GM23338 (cell line): Measurements from ENCODE around the gene UNC5C. TPM values are rescaled to one million over a fixed set of nuclear protein-coding genes. Genes with fewer than 3 reads are reported as not detected.

Source experiments
- ATAC-seq: fragments of 200-7000 bp; cut with Tn5 transposase; 3 replicates; pipeline ENCODE4 v1.9.1; 2020
- DNase-seq: peaks from one replicate; pipeline ENCODE4 v3.0.0-alpha.2; 2015; ENCODE audit warnings: low spot score
- H2AFZ ChIP-seq: fragments of 200-600 bp; sonication (generic); 2 replicates; pipeline ENCODE4 v1.8.0; 2016; ENCODE audit warnings: antibody characterized with exemption, mild to moderate bottlenecking, moderate library complexity
- H3F3A ChIP-seq: fragments of 200-600 bp; sonication (generic); replicated peaks from 2 replicates; pipeline ENCODE4 v1.8.0; 2017; ENCODE audit warnings: antibody characterized with exemption, mixed run types, low read depth
- H3K27ac ChIP-seq: fragments of 200-600 bp; sonication (generic); 2 replicates; pipeline ENCODE4 v1.6.1; 2016; ENCODE audit warnings: low read depth
- H3K27me3 ChIP-seq: fragments of 200-600 bp; sonication (generic); 2 replicates; pipeline ENCODE4 v1.8.0; 2016; ENCODE audit warnings: mild to moderate bottlenecking, mixed run types, moderate library complexity; ENCODE audit not compliant: insufficient read depth
- H3K36me3 ChIP-seq: fragments of 200-600 bp; sonication (generic); 2 replicates; pipeline ENCODE4 v1.8.0; 2016; ENCODE audit warnings: mild to moderate bottlenecking; ENCODE audit not compliant: insufficient read depth
- H3K4me1 ChIP-seq: fragments of 200-600 bp; sonication (generic); 2 replicates; pipeline ENCODE4 v1.8.0; 2016; ENCODE audit warnings: mild to moderate bottlenecking, moderate library complexity; ENCODE audit not compliant: insufficient read depth
- H3K4me2 ChIP-seq: fragments of 200-600 bp; sonication (generic); 2 replicates; pipeline ENCODE4 v1.7.1; 2017; ENCODE audit warnings: mixed run types
- H3K4me3 ChIP-seq: fragments of 200-600 bp; sonication (generic); 2 replicates; pipeline ENCODE4 v1.6.1; 2016; ENCODE audit warnings: mixed run types
- H3K79me2 ChIP-seq: fragments of 200-600 bp; sonication (generic); replicated peaks from 2 replicates; pipeline ENCODE4 v1.8.0; 2017; ENCODE audit warnings: mild to moderate bottlenecking; ENCODE audit not compliant: insufficient read depth
- H3K9me2 ChIP-seq: fragments of 200-600 bp; sonication (generic); 2 replicates; pipeline ENCODE4 v1.8.0; 2017; ENCODE audit not compliant: insufficient read depth
- H4K20me1 ChIP-seq: fragments of 200-600 bp; sonication (generic); replicated peaks from 2 replicates; pipeline ENCODE4 v1.8.0; 2017; ENCODE audit warnings: mild to moderate bottlenecking; ENCODE audit not compliant: insufficient read depth
- H3K27ac Mint-ChIP-seq: 2 replicates; pipeline ENCODE4 v1.8.0; 2020; ENCODE audit warnings: inconsistent platforms, mild to moderate bottlenecking, moderate library complexity, mixed read lengths
- H3K27me3 Mint-ChIP-seq: 3 replicates; pipeline ENCODE4 v1.8.0; 2022; ENCODE audit warnings: low read depth, mild to moderate bottlenecking, moderate library complexity, mixed read lengths, inconsistent platforms; ENCODE audit not compliant: insufficient read depth, poor library complexity
- H3K36me3 Mint-ChIP-seq: 3 replicates; pipeline ENCODE4 v1.8.0; 2021; ENCODE audit warnings: low read depth, mild to moderate bottlenecking, inconsistent platforms, moderate library complexity, mixed read lengths
- H3K4me1 Mint-ChIP-seq: 3 replicates; pipeline ENCODE4 v1.8.0; 2020; ENCODE audit warnings: mild to moderate bottlenecking, inconsistent platforms, mixed read lengths
- H3K4me3 Mint-ChIP-seq: 3 replicates; pipeline ENCODE4 v1.8.0; 2021; ENCODE audit warnings: moderate library complexity, mild to moderate bottlenecking, inconsistent platforms, mixed read lengths
- H3K9me3 Mint-ChIP-seq: 3 replicates; pipeline ENCODE4 v1.8.0; 2020; ENCODE audit warnings: moderate library complexity, mild to moderate bottlenecking, inconsistent platforms, mixed read lengths
- CREB1 ChIP-seq: fragments of 250-450 bp; sonication (Bioruptor Pico); IDR thresholded peaks from 2 replicates; pipeline ENCODE4 v1.5.0; 2020; ENCODE audit warnings: low read depth, mild to moderate bottlenecking, moderate library complexity
- ETS1 ChIP-seq: IDR thresholded peaks from 2 replicates; pipeline ENCODE4 v1.6.1; 2016; ENCODE audit warnings: antibody characterized with exemption
- EZH2 ChIP-seq: fragments of 200-600 bp; sonication (generic); IDR thresholded peaks from one replicate; pipeline ENCODE4 v1.8.0; 2017; ENCODE audit warnings: antibody characterized with exemption, mild to moderate bottlenecking, low read depth; ENCODE audit not compliant: unreplicated experiment
- EZH2phosphoT487 ChIP-seq: fragments of 200-600 bp; sonication (generic); IDR thresholded peaks from one replicate; pipeline ENCODE4 v1.8.1; 2018; ENCODE audit warnings: antibody characterized with exemption; ENCODE audit not compliant: unreplicated experiment
- NANOG ChIP-seq: IDR thresholded peaks from 2 replicates; pipeline ENCODE4 v1.6.1; 2016; ENCODE audit warnings: antibody characterized with exemption, borderline replicate concordance
- POLR2AphosphoS5 ChIP-seq: IDR thresholded peaks from 2 replicates; pipeline ENCODE4 v1.6.1; 2016; ENCODE audit warnings: antibody characterized with exemption, low read depth
- REST ChIP-seq: IDR thresholded peaks from one replicate; pipeline ENCODE4 v1.6.1; 2018; ENCODE audit warnings: antibody characterized with exemption; ENCODE audit not compliant: unreplicated experiment
- STAT1 ChIP-seq: IDR thresholded peaks from one replicate; pipeline ENCODE4 v1.6.1; 2016; ENCODE audit warnings: antibody characterized with exemption; ENCODE audit not compliant: unreplicated experiment
- ZNF114 ChIP-seq: fragments of 250-450 bp; sonication (Bioruptor Pico); IDR thresholded peaks from 2 replicates; pipeline ENCODE4 v1.5.0; 2020; ENCODE audit warnings: mild to moderate bottlenecking, moderate library complexity
- ZNF331 ChIP-seq: fragments of 250-450 bp; sonication (Bioruptor Pico); IDR thresholded peaks from 2 replicates; pipeline ENCODE4 v1.5.0; 2020; ENCODE audit warnings: low read depth, mild to moderate bottlenecking, moderate library complexity
- polyA plus RNA-seq: library from polyadenylated mRNA; unstranded; fragments of >200 nt; fragmentation: Nextera tagmentation; extraction: Ambion mirVana; gene quantifications from 2 replicates; pipeline ENCODE4 v1.2.1, GENCODE V29; 2016
- total RNA-seq: library from RNA; depleted of rRNA; stranded (reverse); fragments of >200 nt; shearing (Covaris generic); gene quantifications from 2 replicates; pipeline ENCODE4 v1.2.3, GENCODE V29; 2014
- TF ChIP-seq, protein P1 (sequence below): fragments of 250-450 bp; sonication (Bioruptor Pico); IDR thresholded peaks from 2 replicates; pipeline ENCODE4 v1.5.0; 2020; ENCODE audit warnings: mild to moderate bottlenecking, moderate library complexity
- TF ChIP-seq, protein P2 (sequence below), 2 experiments: fragments of 200-600 bp in 1 of 2; sonication (generic) in 1 of 2; conservative IDR thresholded peaks; 2 replicates each; pipeline versions ENCODE4 v1.5.1 to v1.6.1; 2016 to 2017; ENCODE audit warnings: antibody characterized with exemption in 2 of 2, low read depth in 2 of 2, mild to moderate bottlenecking in 2 of 2, moderate library complexity in 1 of 2

The UNC5C gene
- total and polyA plus RNA-seq, 2 experiments from 2014 or later = 0.08 to 0.21 TPM

GRCh38 chr4:95398217-95398616 is 150.6 kb downstream of the UNC5C start:
- H3F3A ChIP-seq = no peaks in the 10 kb centered on the region
- Mint-ChIP-seq H3K4me3 (no peak overlapping the region), H3K27me3 (no peaks in the 10 kb centered on the region), H3K36me3 (no peaks in the 10 kb centered on the region), H3K4me1 (peaks cover 29% of the 10 kb centered on the region), H3K27ac (no peak overlapping the region), H3K9me3 (no peaks in the 10 kb centered on the region)
- no peaks in the 10 kb centered on the region for H3K36me3 ChIP-seq
- peak overlapping the region; percentile 64 for H3K4me2 ChIP-seq
- H3K27me3 ChIP-seq = no peaks in the 10 kb centered on the region
- DNase-seq = no peak
- H3K4me1 ChIP-seq = peaks cover 28% of the 10 kb centered on the region
- H3K27ac ChIP-seq = no peak overlapping the region
- TF ChIP-seq, protein P1, sequence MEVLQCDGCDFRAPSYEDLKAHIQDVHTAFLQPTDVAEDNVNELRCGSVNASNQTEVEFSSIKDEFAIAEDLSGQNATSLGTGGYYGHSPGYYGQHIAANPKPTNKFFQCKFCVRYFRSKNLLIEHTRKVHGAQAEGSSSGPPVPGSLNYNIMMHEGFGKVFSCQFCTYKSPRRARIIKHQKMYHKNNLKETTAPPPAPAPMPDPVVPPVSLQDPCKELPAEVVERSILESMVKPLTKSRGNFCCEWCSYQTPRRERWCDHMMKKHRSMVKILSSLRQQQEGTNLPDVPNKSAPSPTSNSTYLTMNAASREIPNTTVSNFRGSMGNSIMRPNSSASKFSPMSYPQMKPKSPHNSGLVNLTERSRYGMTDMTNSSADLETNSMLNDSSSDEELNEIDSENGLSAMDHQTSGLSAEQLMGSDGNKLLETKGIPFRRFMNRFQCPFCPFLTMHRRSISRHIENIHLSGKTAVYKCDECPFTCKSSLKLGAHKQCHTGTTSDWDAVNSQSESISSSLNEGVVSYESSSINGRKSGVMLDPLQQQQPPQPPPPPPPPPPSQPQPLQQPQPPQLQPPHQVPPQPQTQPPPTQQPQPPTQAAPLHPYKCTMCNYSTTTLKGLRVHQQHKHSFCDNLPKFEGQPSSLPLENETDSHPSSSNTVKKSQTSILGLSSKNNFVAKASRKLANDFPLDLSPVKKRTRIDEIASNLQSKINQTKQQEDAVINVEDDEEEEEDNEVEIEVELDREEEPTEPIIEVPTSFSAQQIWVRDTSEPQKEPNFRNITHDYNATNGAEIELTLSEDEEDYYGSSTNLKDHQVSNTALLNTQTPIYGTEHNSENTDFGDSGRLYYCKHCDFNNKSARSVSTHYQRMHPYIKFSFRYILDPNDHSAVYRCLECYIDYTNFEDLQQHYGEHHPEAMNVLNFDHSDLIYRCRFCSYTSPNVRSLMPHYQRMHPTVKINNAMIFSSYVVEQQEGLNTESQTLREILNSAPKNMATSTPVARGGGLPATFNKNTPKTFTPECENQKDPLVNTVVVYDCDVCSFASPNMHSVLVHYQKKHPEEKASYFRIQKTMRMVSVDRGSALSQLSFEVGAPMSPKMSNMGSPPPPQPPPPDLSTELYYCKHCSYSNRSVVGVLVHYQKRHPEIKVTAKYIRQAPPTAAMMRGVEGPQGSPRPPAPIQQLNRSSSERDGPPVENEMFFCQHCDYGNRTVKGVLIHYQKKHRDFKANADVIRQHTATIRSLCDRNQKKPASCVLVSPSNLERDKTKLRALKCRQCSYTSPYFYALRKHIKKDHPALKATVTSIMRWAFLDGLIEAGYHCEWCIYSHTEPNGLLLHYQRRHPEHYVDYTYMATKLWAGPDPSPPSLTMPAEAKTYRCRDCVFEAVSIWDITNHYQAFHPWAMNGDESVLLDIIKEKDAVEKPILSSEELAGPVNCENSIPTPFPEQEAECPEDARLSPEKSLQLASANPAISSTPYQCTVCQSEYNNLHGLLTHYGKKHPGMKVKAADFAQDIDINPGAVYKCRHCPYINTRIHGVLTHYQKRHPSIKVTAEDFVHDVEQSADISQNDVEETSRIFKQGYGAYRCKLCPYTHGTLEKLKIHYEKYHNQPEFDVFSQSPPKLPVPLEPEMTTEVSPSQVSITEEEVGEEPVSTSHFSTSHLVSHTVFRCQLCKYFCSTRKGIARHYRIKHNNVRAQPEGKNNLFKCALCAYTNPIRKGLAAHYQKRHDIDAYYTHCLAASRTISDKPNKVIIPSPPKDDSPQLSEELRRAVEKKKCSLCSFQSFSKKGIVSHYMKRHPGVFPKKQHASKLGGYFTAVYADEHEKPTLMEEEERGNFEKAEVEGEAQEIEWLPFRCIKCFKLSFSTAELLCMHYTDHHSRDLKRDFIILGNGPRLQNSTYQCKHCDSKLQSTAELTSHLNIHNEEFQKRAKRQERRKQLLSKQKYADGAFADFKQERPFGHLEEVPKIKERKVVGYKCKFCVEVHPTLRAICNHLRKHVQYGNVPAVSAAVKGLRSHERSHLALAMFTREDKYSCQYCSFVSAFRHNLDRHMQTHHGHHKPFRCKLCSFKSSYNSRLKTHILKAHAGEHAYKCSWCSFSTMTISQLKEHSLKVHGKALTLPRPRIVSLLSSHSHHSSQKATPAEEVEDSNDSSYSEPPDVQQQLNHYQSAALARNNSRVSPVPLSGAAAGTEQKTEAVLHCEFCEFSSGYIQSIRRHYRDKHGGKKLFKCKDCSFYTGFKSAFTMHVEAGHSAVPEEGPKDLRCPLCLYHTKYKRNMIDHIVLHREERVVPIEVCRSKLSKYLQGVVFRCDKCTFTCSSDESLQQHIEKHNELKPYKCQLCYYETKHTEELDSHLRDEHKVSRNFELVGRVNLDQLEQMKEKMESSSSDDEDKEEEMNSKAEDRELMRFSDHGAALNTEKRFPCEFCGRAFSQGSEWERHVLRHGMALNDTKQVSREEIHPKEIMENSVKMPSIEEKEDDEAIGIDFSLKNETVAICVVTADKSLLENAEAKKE (CRISPR knock-in tag) = no peak
- TF ChIP-seq EZH2 (no peak), ETS1 (no peak), ZNF331 (CRISPR knock-in tag) (no peak), NANOG (no peak), CREB1 (no peak), EZH2phosphoT487 (no peak), STAT1 (no peak), POLR2AphosphoS5 (no peak), ZNF114 (CRISPR knock-in tag) (no peak), REST (no peak)
- TF ChIP-seq, protein P2, sequence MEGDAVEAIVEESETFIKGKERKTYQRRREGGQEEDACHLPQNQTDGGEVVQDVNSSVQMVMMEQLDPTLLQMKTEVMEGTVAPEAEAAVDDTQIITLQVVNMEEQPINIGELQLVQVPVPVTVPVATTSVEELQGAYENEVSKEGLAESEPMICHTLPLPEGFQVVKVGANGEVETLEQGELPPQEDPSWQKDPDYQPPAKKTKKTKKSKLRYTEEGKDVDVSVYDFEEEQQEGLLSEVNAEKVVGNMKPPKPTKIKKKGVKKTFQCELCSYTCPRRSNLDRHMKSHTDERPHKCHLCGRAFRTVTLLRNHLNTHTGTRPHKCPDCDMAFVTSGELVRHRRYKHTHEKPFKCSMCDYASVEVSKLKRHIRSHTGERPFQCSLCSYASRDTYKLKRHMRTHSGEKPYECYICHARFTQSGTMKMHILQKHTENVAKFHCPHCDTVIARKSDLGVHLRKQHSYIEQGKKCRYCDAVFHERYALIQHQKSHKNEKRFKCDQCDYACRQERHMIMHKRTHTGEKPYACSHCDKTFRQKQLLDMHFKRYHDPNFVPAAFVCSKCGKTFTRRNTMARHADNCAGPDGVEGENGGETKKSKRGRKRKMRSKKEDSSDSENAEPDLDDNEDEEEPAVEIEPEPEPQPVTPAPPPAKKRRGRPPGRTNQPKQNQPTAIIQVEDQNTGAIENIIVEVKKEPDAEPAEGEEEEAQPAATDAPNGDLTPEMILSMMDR (conservative IDR thresholded peaks at IDR 0.05; ENCODE audit: low read depth in 2 of 2) = no peak
- peak overlapping the region; percentile 27; the same call in 1 of the 2 replicates for H3K4me3 ChIP-seq
- ATAC-seq = no peak
- no peaks in the 10 kb centered on the region for H3K9me2 ChIP-seq
- no peaks in the 10 kb centered on the region for H3K79me2 ChIP-seq
- no peak overlapping the region for H2AFZ ChIP-seq
- H4K20me1 ChIP-seq = no peaks in the 10 kb centered on the region
